GM21390 (cell line): ENCODE measurements around the gene SERPINI1.
A peak's percentile ranks its signal among the peaks of the same experiment; 100 is the strongest.

Experiments used
- ATAC-seq: cut with Tn5 transposase; IDR thresholded peaks from one replicate; pipeline ENCODE4 v1.9.1; 2021; ENCODE audit not compliant: unreplicated experiment

The SERPINI1 gene

DNA sequence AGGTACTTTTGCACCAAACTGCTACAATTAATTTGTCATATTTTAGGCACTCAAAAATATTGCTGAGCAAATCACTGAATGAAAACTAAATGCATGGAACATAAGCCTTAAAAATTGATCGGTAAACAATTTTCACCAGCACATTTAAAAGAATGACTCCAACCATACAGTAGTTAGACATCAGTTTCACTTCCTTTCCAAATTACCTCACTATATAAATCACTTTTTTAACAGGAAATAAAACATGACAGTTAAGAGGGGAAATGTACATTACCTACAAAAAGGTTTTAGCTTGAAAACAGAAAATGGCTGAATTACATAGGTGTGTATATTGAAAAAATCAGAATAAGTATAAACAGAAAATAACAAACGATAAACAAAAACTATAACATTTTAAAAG is 108.4 kb downstream of the SERPINI1 start:
- no peak for ATAC-seq

- ATAC-seq: no peak
Observed at GRCh38 chr3:167844528-167844927, 109.0 kb downstream of the SERPINI1 start.

- ATAC-seq: no peak
Observed at GRCh38 chr3:167851171-167851570, 115.7 kb downstream of the SERPINI1 start.

GRCh38 chr3:167851749-167852148 is 116.2 kb downstream of the SERPINI1 start:
- ATAC-seq: no peak

DNA sequence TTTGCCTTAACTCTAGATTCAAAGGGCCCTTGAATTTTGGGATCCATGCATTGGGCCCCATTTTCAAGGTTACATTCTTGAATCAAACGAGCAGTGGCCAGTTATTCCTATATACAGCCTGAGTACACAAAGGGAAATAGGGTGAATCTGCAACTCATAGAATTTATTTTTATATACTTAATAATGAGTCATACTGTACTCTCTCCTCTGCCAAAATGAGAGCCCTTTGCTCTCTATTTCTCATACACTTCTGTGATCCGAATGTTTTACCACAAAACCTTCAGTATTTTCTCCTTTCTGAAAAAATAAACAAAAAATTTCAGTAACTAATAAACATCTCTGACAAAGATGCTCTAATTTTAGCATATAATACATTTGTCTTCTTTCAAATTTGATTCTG is 116.7 kb downstream of the SERPINI1 start:
- no peak for ATAC-seq

- ATAC-seq: no peak
Observed at GRCh38 chr3:167854063-167854462, 118.5 kb downstream of the SERPINI1 start.

- no peak for ATAC-seq
Observed at GRCh38 chr3:167854846-167855245, 119.3 kb downstream of the SERPINI1 start.

DNA sequence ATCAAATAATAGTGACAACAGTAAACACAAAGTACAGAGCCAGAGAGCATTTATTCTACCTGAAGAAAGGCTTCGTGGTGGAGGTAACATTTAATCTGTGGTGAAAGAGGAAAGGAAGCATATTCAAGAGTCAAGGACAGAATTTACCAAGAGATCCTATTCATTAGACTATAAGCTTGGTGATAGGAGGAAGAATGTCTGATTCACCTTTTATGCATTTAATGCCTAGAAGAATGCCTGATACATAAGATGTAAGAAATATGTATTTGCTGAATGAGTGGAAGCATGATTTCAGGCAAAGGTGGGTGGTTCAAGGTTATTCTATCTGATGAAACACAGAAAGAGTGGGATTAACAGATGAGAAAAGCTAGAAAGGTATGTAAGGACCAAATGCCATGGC is 119.8 kb downstream of the SERPINI1 start:
- no peak for ATAC-seq

DNA sequence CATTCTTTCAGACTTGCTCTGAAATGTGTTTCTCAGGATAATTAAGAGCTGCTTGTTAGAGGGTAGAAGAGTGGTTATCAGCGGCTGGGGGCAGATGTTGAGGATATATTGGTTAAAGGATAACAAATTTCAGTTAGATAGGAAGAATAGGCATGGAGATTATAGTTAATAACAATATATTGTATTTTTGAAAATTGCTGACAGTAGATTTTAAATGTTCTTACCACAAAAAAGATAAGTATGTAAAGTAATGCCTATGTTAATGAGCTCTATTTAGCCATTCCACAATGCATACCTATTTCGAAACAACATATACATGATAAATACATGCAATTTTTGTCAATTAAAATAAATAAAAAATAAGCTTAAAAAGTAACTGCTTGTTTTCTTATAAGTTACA is 123.3 kb downstream of the SERPINI1 start:
- ATAC-seq: no peak

GRCh38 chr3:167859610-167860009 is 124.1 kb downstream of the SERPINI1 start:
- ATAC-seq: no peak

- no peak for ATAC-seq
Observed at GRCh38 chr3:167861649-167862048, 126.1 kb downstream of the SERPINI1 start.

GRCh38 chr3:167862104-167862730 is 126.7 kb downstream of the SERPINI1 start:
- no peak for ATAC-seq

DNA sequence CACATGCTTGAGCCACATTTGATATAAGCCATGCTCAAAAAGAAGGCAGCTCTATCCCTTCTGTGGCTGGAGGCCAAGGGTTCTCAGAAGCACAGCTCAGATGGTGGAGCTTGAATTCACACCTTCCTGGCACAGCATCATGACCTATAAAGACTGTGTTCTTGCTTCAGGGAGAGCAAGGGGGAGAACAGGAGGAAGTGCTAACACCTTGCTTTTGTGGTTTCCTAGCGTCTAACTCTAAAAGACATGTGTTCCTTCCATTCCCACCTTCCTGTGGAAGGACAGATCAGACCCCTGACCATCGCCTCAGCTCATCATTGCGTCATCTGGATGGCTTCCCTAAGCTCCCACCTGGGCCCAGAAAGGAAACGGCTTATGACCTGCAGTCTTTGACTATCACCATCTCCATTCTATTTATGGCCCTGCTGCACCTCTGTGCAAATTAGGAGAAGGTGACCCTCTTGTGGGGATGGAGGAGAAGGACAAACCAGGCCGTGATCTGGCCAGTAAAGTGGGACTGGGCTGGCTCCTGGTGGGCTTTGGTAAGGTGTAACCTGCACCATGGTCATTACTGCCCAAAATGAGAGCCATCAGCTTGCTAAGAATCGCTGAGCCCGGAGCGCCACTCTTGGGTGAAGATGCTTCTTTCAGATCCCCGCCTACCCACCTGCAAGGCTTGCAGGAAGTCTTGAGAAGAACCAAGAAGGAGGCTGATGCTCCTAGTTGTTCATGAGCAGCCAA is 128.5 kb downstream of the SERPINI1 start:
- ATAC-seq: no peak

DNA sequence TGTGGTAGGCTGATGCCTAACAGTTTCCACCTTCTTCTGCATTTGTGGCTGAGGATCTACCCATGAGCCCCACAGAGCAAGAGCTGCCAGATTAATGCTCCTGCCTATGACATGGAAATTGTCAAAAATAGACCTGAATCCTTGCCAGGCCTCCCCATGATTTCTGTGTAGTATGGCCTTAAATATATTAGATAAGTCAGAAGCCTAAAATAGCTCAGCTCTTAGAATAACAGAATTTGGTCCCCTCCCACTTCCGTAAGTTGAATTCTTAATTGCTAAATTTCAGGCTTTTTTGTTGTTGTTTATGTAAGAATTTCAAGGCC is 129.0 kb downstream of the SERPINI1 start:
- no peak for ATAC-seq

- ATAC-seq: no peak
Observed at GRCh38 chr3:167866331-167866730, 130.8 kb downstream of the SERPINI1 start.

DNA sequence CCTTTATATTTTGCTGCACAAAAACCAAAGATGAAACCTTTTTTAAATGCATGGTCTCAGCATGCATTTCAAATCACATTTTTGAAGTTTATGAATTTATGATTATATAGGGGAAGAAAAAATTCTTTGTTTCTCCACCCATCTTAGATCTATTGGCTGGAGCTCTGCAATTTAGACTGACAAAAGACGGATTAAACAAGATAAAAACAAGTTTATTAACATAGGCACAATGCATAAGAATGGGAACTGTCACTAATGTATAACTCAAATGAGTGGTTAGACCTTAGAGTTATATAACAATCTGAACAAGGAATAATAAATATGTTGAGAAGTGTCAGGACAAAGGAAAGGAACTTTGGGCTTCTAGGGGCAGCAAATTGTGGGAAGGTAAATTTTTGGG is 132.5 kb downstream of the SERPINI1 start:
- no peak for ATAC-seq

GRCh38 chr3:167870181-167870580 is 134.7 kb downstream of the SERPINI1 start:
- ATAC-seq: no peak

GRCh38 chr3:167870759-167871158 is 135.2 kb downstream of the SERPINI1 start:
- ATAC-seq: no peak

DNA sequence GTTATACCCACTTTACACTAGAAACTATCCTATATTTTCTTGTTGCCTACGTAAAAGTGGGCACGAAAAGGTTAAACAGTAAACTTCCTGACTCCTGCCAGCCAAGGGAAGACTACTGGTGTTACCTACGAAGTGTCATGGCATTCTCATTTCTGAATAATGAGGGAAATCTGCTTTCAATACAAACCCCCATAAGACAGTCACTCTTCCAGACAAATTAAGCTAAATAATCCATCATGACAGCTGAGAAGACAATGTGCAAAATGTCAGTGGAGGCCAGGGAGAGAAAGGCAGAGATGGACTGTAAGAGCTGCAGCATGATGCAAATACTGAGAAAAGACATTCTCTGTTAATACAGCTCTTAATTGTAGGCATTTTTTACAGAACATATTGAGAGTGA is 136.5 kb downstream of the SERPINI1 start:
- ATAC-seq: no peak

DNA sequence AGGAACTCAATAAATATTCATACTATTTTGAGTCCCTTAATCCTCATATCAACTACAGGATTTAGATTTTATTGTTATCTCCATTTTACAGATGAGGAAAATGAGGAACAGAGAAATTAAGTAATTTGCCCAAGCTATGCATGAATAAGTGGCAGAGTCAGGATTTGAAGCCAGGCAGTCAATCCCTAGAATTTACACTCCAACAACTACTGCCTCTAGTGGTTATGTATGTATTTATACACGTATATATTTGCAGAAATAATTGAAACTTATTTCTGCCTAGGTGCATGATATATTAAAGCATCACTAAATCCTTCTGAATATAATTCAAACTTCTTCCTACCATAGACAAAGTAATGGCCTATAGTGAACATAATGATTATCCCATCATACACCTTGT is 137.4 kb downstream of the SERPINI1 start:
- peak; percentile 65 for ATAC-seq

DNA sequence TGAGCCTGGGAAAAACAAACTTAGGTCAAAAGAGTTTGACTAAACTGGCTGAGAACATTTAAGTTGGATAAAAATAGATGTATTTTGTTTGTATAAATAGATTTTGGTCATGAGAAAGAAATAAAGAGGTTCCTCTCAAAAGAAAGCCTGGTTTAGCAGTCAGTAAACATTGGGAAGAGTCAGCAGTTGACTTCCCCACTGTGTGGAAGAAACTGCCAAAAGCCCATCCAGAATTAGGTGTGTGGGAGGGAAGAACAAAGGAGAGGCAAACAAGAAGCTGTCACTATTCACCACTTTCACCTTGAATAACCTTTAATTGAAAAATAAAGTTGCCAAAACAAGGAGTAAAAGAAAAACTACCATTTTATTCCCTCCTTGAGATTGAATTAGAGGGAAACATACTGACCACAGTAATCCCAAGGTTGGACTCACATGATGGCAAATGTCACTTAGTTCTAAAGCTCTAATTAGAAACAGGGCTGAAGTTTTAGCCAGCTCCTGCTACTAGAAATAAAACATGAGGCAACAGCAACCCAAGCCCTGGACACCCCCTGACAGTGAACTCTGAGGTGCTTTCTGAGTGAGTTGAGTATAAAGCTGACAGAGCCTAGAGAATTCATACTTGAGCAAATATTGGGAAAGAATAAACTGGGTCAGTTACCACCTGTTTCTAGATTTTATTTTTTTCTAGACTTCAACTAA is 139.3 kb downstream of the SERPINI1 start:
- no peak for ATAC-seq
